ENCODE measurements around the gene FIZ1.

Gene FIZ1

DNA sequence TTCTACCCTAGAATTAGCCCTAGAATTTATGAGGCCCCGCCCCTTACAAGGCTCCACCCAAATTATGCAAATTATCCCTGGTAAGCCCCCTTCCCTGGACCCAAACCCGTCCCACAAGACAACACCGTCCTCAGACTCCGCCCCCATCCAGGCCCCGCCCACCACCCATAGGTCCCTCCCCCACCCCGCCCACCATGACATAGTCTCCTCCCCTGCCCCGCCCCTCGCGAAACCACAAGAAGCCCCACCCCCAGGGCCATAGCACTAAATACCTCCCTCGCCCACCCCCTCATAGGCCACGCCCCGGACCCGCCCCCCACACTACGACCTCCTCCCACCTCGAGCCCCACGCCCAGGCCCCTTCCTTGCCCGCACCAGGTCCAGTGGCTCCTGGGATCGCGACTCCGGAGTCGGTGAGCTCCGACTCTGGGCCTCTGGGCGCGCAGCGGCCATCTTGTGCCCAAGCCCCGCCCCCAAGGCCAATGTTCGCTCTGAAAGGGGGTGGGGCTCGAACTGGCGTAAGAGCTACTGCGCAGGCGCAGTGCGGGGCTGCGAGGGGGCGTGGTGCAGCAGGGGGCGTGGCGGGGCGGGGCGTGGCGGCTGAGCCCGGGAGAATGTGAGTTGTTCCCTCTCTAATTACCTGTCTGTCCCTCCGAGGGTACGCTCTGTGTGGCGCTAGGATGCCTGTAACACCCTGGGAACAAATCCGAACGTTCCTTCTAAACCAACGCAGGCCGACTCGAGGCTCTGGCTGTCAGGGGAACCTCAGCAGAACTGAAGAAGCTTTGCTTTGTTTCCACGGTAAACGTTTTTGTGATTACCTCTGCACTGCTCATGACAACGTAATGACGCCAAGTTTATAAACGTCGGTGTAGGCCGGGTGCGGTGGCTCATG lies 25.0 kb upstream of the FIZ1 start, which contains the start of gene ZNF784 (continued):
- TF ChIP-seq, protein P1, sequence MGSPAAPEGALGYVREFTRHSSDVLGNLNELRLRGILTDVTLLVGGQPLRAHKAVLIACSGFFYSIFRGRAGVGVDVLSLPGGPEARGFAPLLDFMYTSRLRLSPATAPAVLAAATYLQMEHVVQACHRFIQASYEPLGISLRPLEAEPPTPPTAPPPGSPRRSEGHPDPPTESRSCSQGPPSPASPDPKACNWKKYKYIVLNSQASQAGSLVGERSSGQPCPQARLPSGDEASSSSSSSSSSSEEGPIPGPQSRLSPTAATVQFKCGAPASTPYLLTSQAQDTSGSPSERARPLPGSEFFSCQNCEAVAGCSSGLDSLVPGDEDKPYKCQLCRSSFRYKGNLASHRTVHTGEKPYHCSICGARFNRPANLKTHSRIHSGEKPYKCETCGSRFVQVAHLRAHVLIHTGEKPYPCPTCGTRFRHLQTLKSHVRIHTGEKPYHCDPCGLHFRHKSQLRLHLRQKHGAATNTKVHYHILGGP (tag by site-specific recombination; IDR thresholded peaks at IDR 0.05), result no peak
- TF ChIP-seq ZNF629 (tag by site-specific recombination; IDR thresholded peaks at IDR 0.05) (peak; percentile 75), ZIC2 (tag by site-specific recombination; IDR thresholded peaks at IDR 0.05) (no peak), ZNF626 (tag by site-specific recombination; IDR thresholded peaks at IDR 0.05) (no peak)

DNA sequence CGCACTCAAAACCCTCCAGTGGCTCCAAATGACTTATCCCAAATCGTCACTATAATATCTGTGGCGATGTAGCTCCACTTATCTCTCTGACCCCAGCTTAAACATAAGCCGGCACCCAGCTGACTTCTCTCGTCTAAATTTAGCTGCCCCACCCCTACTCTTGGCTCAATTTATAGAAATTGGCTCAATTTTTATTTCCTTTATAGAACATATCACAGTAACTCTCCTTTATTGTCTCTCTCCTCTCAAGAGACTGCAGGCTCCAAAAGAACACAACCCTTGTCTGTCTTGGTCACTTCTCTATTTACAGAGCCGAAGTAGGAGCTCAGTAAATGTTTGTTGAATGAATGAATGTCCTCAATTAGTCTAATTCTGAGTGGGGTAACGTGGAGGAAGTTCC lies 24.2 kb upstream of the FIZ1 start:
- TF ChIP-seq, protein P2, sequence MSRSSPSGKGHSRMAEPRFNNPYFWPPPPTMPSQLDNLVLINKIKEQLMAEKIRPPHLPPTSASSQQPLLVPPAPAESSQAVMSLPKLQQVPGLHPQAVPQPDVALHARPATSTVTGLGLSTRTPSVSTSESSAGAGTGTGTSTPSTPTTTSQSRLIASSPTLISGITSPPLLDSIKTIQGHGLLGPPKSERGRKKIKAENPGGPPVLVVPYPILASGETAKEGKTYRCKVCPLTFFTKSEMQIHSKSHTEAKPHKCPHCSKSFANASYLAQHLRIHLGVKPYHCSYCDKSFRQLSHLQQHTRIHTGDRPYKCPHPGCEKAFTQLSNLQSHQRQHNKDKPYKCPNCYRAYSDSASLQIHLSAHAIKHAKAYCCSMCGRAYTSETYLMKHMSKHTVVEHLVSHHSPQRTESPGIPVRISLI (tag by site-specific recombination; IDR thresholded peaks at IDR 0.05), result no peak
- TF ChIP-seq BCL11A (tag by site-specific recombination; IDR thresholded peaks at IDR 0.05; ENCODE audit: low read depth), result no peak
- no peak for TF ChIP-seq ZFP37 (tag by site-specific recombination; IDR thresholded peaks at IDR 0.05)
- no peak for TF ChIP-seq ZNF324 (tag by site-specific recombination; IDR thresholded peaks at IDR 0.05)
- TF ChIP-seq ZNF416 (tag by site-specific recombination; IDR thresholded peaks at IDR 0.05), result no peak
- Histone ChIP-seq H3K27ac (ENCODE audit: extremely low read depth, low read depth, low read length) (no peak overlapping the region), H3K9me3 (ENCODE audit: control insufficient read depth, insufficient read depth, low read depth, low read length) (no peaks in the 10 kb centered on the region), H3K4me1 (ENCODE audit: control insufficient read depth, insufficient read depth, low read length) (peaks cover 5% of the 10 kb centered on the region), H3K36me3 (ENCODE audit: control insufficient read depth in 2 of 2, insufficient read depth in 1 of 2, low read length in 2 of 2) (peaks cover 0 to 5% of the 10 kb centered on the region in 2 experiments; a peak in 1 of 3 replicates), H3K4me3 (ENCODE audit: low read depth, low read length) (peak overlapping the region; percentile 33)
- POLR2A ChIA-PET, result interaction anchor here (1.0 to 9.1 kb wide), 3 partner anchors 18 to 216 kb away, joined by 5 to 75 read pairs (median 6); partner anchors contain the start of genes FIZ1, UBE2S and ZNF865
- CTCF ChIA-PET, result interaction anchor here (0.9 to 5.3 kb wide), 10 partner anchors 8 to 156 kb away, joined by 3 to 30 read pairs (median 6); partner anchors contain the start of gene ZNF865

DNA sequence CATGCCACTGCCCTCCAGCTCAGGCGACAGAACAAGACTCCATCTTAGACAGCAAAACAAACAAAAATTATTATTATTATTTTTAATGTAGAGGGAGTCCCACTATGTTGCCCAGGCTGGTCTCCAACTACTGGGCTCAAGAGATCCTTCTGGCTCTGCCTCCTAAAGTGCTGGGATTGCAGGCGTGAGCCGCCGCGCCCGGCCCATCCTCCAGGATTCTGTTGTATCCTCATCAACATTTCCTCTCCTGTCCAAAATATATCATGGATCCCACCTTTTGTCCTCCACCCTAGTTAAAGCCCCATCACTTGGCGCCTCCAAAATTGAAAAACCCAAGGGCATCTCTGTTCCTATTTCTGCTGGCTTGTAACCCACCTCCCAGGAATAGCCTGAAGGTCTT lies 23.8 kb upstream of the FIZ1 start:
- ChIA-PET POLR2A (interaction anchor here (0.5 to 9.1 kb wide), 3 partner anchors 18 to 518 kb away, joined by 3 to 75 read pairs (median 5); partner anchors contain the start of genes FIZ1, ZNF444 and ZNF865), CTCF (interaction anchor here (0.9 to 5.3 kb wide), 7 partner anchors 8 to 155 kb away, joined by 3 to 30 read pairs (median 4); partner anchors contain the start of gene ZNF865)
- H3K9me3 ChIP-seq (ENCODE audit: control insufficient read depth, insufficient read depth, low read depth, low read length), result no peaks in the 10 kb centered on the region
- TF ChIP-seq ZNF624 (tag by site-specific recombination; IDR thresholded peaks at IDR 0.05) (no peak), ZNF112 (tag by site-specific recombination; IDR thresholded peaks at IDR 0.05) (no peak), ZNF19 (tag by site-specific recombination; IDR thresholded peaks at IDR 0.05; ENCODE audit: low read depth) (no peak), ZNF292 (tag by site-specific recombination; IDR thresholded peaks at IDR 0.05; ENCODE audit: borderline replicate concordance, low read depth) (no peak), REPIN1 (tag by site-specific recombination; IDR thresholded peaks at IDR 0.05; ENCODE audit: low read depth) (no peak), ZBTB17 (tag by site-specific recombination; IDR thresholded peaks at IDR 0.05) (no peak)
- H3K36me3 ChIP-seq (ENCODE audit: control insufficient read depth in 2 of 2, insufficient read depth in 1 of 2, low read length in 2 of 2), result peaks cover 0 to 5% of the 10 kb centered on the region in 2 experiments; a peak in 1 of 3 replicates
- H3K4me3 ChIP-seq (ENCODE audit: low read depth, low read length), result no peak overlapping the region
- H3K27ac ChIP-seq (ENCODE audit: extremely low read depth, low read depth, low read length), result no peak overlapping the region
- peaks cover 5% of the 10 kb centered on the region for H3K4me1 ChIP-seq (ENCODE audit: control insufficient read depth, insufficient read depth, low read length)

Data from HEK293 (cell line).